H1 (cell line): ENCODE results near the gene SRRM2. TPM values are rescaled to one million over a fixed set of nuclear protein-coding genes. Genes with fewer than 3 reads are reported as not detected.
A peak's percentile ranks its signal among the peaks of the same experiment; 100 is the strongest.

ENCODE experiments used
- CTCF ChIA-PET: fragments of 300-600 bp; sonication (Branson Sonifier 250); formaldehyde crosslinking; loops from one replicate; lab custom pipeline; 2021; ENCODE audit not compliant: partially characterized antibody; lab: Charles Lee
- POLR2A ChIA-PET: fragments of 300-600 bp; sonication (Branson Sonifier 250); formaldehyde crosslinking; loops from one replicate; lab custom pipeline; 2021; ENCODE audit warnings: inconsistent platforms; ENCODE audit not compliant: partially characterized antibody; lab: Charles Lee
- DNase-seq, 2 experiments: peaks; one replicate each; pipeline versions ENCODE4 v3.0.0 to v3.0.0-alpha.2; 2010 to 2022; ENCODE audit warnings: low spot score in 2 of 2, low read depth in 1 of 2, mixed read lengths in 1 of 2
- FAIRE-seq: peaks from 2 replicates; lab custom pipeline; 2011; peaks lifted over from hg19 to GRCh38; lab: Jason Lieb, UNC
- H2AFZ ChIP-seq: 2 replicates; pipeline ENCODE4 v1.8.1; 2012; ENCODE audit warnings: low read length, inconsistent platforms
- H2AK5ac ChIP-seq: 2 replicates; pipeline ENCODE4 v1.6.1; 2013; ENCODE audit warnings: low read depth, low read length
- H2BK120ac ChIP-seq: replicated peaks from 2 replicates; pipeline ENCODE3; 2013; ENCODE audit warnings: low read depth, low read length, inconsistent platforms
- H2BK12ac ChIP-seq: 2 replicates; pipeline ENCODE4 v1.6.1; 2013; ENCODE audit warnings: low read depth, low read length
- H2BK15ac ChIP-seq: 2 replicates; pipeline ENCODE4 v1.6.1; 2013; ENCODE audit warnings: low read length
- H2BK20ac ChIP-seq: 2 replicates; pipeline ENCODE4 v1.6.1; 2013; ENCODE audit warnings: low read length
- H2BK5ac ChIP-seq: 2 replicates; pipeline ENCODE4 v1.6.1; 2013; ENCODE audit warnings: low read depth, low read length
- H3K14ac ChIP-seq: 2 replicates; pipeline ENCODE4 v1.6.1; 2013; ENCODE audit warnings: inconsistent platforms; ENCODE audit not compliant: insufficient read length
- H3K18ac ChIP-seq: 2 replicates; pipeline ENCODE4 v1.6.1; 2013; ENCODE audit warnings: low read length; ENCODE audit errors: extremely low read depth
- H3K23ac ChIP-seq: 2 replicates; pipeline ENCODE4 v1.6.1; 2013; ENCODE audit warnings: inconsistent platforms; ENCODE audit not compliant: insufficient read length
- H3K23me2 ChIP-seq: 2 replicates; pipeline ENCODE4 v1.6.1; 2013; ENCODE audit warnings: low read depth, low read length
- H3K27ac ChIP-seq: 2 replicates; pipeline ENCODE4 v1.6.1; 2011; ENCODE audit warnings: low read depth, low read length, inconsistent platforms
- H3K27me3 ChIP-seq, 4 experiments: replicated peaks in 1 of 4; 1 replicate in 1 of 4; 2 replicates in 3 of 4; pipeline versions ENCODE4 v1.6.1 to v1.8.1; 2011 to 2013; ENCODE audit warnings: low read length in 3 of 4, mild to moderate bottlenecking in 3 of 4, inconsistent platforms in 2 of 4, mixed read lengths in 2 of 4, moderate library complexity in 1 of 4; ENCODE audit not compliant: control insufficient read depth in 3 of 4, insufficient read depth in 3 of 4; ENCODE audit errors: extremely low read depth in 1 of 4
- H3K36me3 ChIP-seq, 4 experiments: 2 replicates each; pipeline versions ENCODE4 v1.6.1 to v1.8.1; 2011 to 2013; ENCODE audit warnings: mild to moderate bottlenecking in 4 of 4, low read length in 3 of 4, moderate library complexity in 2 of 4, control low read depth in 1 of 4, inconsistent platforms in 1 of 4; ENCODE audit not compliant: insufficient read depth in 4 of 4, control insufficient read depth in 2 of 4
- H3K4ac ChIP-seq: replicated peaks from 2 replicates; pipeline ENCODE3; 2013; ENCODE audit warnings: low read length, low read depth, mixed read lengths, inconsistent platforms; ENCODE audit not compliant: insufficient read length
- H3K4me1 ChIP-seq, 4 experiments: replicated peaks in 1 of 4; 1 replicate in 1 of 4; 2 replicates in 3 of 4; pipeline versions ENCODE4 v1.6.1 to v1.8.1; 2011 to 2013; ENCODE audit warnings: low read length in 3 of 4, inconsistent platforms in 2 of 4, mixed read lengths in 1 of 4; ENCODE audit not compliant: insufficient read depth in 4 of 4, control insufficient read depth in 3 of 4
- H3K4me2 ChIP-seq, 2 experiments: 2 replicates each; pipeline versions ENCODE4 v1.6.1 to v1.8.1; 2011 to 2013; ENCODE audit warnings: low read depth in 2 of 2, low read length in 2 of 2, control low read depth in 1 of 2, inconsistent platforms in 1 of 2, mild to moderate bottlenecking in 1 of 2; ENCODE audit not compliant: insufficient read depth in 1 of 2
- H3K4me3 ChIP-seq, 4 experiments: fragments of 200-600, 300-600 bp in 1 of 4; sonication (generic), shearing (Covaris generic), sonication (Bioruptor Twin) in 1 of 4; 2 replicates each; pipeline versions ENCODE4 v1.5.1 to v1.8.1; 2011 to 2016; ENCODE audit warnings: low read length in 4 of 4, low read depth in 3 of 4, control low read depth in 2 of 4, inconsistent platforms in 2 of 4, mild to moderate bottlenecking in 2 of 4, mixed read lengths in 1 of 4, moderate library complexity in 1 of 4; ENCODE audit not compliant: insufficient read depth in 2 of 4; ENCODE audit errors: extremely low read depth in 1 of 4
- H3K56ac ChIP-seq: replicated peaks from 2 replicates; pipeline ENCODE3; 2013; ENCODE audit warnings: low read depth, mild to moderate bottlenecking, mixed read lengths, low read length, inconsistent platforms; ENCODE audit not compliant: insufficient read length
- H3K79me1 ChIP-seq: 2 replicates; pipeline ENCODE4 v1.6.1; 2013; ENCODE audit warnings: low read depth, low read length, control low read depth
- H3K79me2 ChIP-seq, 2 experiments: 2 replicates each; pipeline versions ENCODE4 v1.6.1 to v1.8.1; 2012 to 2013; ENCODE audit warnings: low read length in 2 of 2, mild to moderate bottlenecking in 2 of 2, inconsistent platforms in 1 of 2; ENCODE audit not compliant: insufficient read depth in 2 of 2, control insufficient read depth in 1 of 2
- H3K9ac ChIP-seq, 4 experiments: replicated peaks in 1 of 4; 1 replicate in 1 of 4; 2 replicates in 3 of 4; pipeline versions ENCODE4 v1.6.1 to v1.8.1; 2011 to 2013; ENCODE audit warnings: low read depth in 3 of 4, low read length in 3 of 4, control low read depth in 2 of 4, mild to moderate bottlenecking in 2 of 4, moderate library complexity in 2 of 4, inconsistent platforms in 1 of 4; ENCODE audit errors: extremely low read depth in 1 of 4
- H3K9me3 ChIP-seq, 2 experiments: 2 replicates each; pipeline versions ENCODE4 v1.6.1 to v1.8.1; 2012 to 2013; ENCODE audit warnings: mild to moderate bottlenecking in 2 of 2, moderate library complexity in 2 of 2, control low read depth in 1 of 2, inconsistent platforms in 1 of 2, low read depth in 1 of 2, low read length in 1 of 2, mixed read lengths in 1 of 2; ENCODE audit not compliant: insufficient read depth in 2 of 2
- H4K20me1 ChIP-seq, 2 experiments: replicated peaks in 1 of 2; 2 replicates each; pipeline versions ENCODE3 to v1.8.1; 2011 to 2013; ENCODE audit warnings: inconsistent platforms in 2 of 2, low read length in 2 of 2, mild to moderate bottlenecking in 1 of 2; ENCODE audit not compliant: insufficient read depth in 2 of 2, control insufficient read depth in 1 of 2
- H4K5ac ChIP-seq: 2 replicates; pipeline ENCODE4 v1.6.1; 2013; ENCODE audit warnings: low read length, low read depth, mixed read lengths, inconsistent platforms; ENCODE audit not compliant: insufficient read length
- H4K8ac ChIP-seq: 2 replicates; pipeline ENCODE4 v1.8.0; 2013; ENCODE audit warnings: mild to moderate bottlenecking, moderate library complexity, low read length, inconsistent platforms; ENCODE audit not compliant: insufficient read depth; ENCODE audit errors: extremely low read depth
- H4K91ac ChIP-seq: replicated peaks from 2 replicates; pipeline ENCODE3; 2013; ENCODE audit warnings: low read length, mixed read lengths, inconsistent platforms; ENCODE audit not compliant: insufficient read length
- POLR2AphosphoS5 ChIP-seq: IDR thresholded peaks from 2 replicates; pipeline ENCODE4 v1.6.1; 2011; ENCODE audit warnings: low read depth, low read length
- USF2 ChIP-seq: IDR thresholded peaks from 2 replicates; pipeline ENCODE4 v1.6.1; 2011; ENCODE audit warnings: low read length, improper control_type of control experiment
- WGBS, 2 experiments: shearing (Covaris generic) in 1 of 2; methylation state at CpG; one replicate each; pipeline versions ENCODE4 v1.1.6 to v1.1.7; 2013 to 2015; ENCODE audit warnings: low lambda C conversion rate in 2 of 2, mixed read lengths in 2 of 2, inconsistent platforms in 1 of 2, low coverage in 1 of 2, missing lambda C conversion rate in 1 of 2; ENCODE audit not compliant: insufficient replicate concordance in 2 of 2, insufficient coverage in 1 of 2, insufficient read length in 1 of 2; ENCODE audit errors: extremely low coverage in 1 of 2, missing lambda C conversion rate in 1 of 2; 5-methylcytosine and 5-hydroxymethylcytosine counted together
- polyA plus RNA-seq, 7 experiments: library from polyadenylated mRNA; depleted of rRNA in 3 of 7; stranded (reverse) in 5 of 7; unstranded in 2 of 7; fragments of >200 nt in 5 of 7; fragments of 200-250 nt in 2 of 7; gene quantifications; 1 replicate in 5 of 7; 2 replicates in 1 of 7; 4 replicates in 1 of 7; pipeline versions ENCODE4 v1.2.1 to v1.2.3, GENCODE V29; 2011 to 2013; ENCODE audit warnings: missing spikeins in 2 of 7, mixed read lengths in 2 of 7
- total RNA-seq: library from RNA; stranded (reverse); fragmentation: NEBNext Ultra II Directional; extraction: Animal tissue kit (Norgen Biotek cat#: 25700); gene quantifications from 2 replicates; pipeline ENCODE4 v1.2.1, GENCODE V29; 2021

Gene SRRM2
- total and polyA plus RNA-seq, 2 of the 8 experiments (the other 6 are each of a cell fraction or from before 2014, with no cell fraction given), result 300 to 579 TPM

DNA sequence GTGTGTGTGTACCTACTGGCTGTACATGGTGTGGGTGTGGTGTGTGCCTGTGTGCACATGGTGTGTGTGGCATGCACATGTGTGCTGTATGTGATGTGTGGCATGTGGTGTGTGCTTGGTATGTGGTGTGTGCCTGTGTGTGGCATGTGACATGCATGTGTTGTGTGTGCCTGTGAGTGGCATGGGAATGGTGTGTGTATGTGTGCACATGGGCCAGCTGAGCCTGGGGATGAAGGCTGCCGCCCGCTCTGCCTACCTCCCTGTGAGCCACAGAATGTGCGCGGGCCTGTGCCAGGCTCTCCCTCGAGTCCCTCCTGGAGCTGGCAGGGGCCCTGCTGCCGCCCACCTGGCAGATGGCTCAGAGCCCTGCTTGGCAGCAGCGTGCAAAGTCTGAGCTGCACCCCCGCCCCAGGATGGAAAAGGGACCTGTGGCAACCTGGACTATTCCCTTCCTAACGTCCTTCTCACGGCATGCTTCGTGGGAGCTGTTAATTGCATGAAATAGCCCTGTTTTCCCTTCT lies 41.7 kb upstream of the SRRM2 start:
- H3K36me3 ChIP-seq, result peaks cover 4 to 12% (median 9%) of the 10 kb centered on the region in 4 experiments; a peak in 5 of 8 replicates
- CTCF ChIA-PET, result no interaction called here
- H3K4me2 ChIP-seq, result no peak overlapping the region
- H3K27me3 ChIP-seq, result no peaks in the 10 kb centered on the region; a peak in 1 of 7 replicates
- POLR2A ChIA-PET, result interaction anchor here (1.0 to 3.4 kb wide), 4 partner anchors 8 to 41 kb away, joined by 3 to 9 read pairs (median 4); partner anchors contain the start of genes PRSS27 and SRRM2
- H2BK15ac ChIP-seq, result no peak overlapping the region
- H3K4me3 ChIP-seq, result no peak overlapping the region
- peak overlapping the region; percentile 18; the same call in 1 of the 2 replicates for H2BK5ac ChIP-seq
- H3K79me1 ChIP-seq, result no peaks in the 10 kb centered on the region
- H3K9me3 ChIP-seq, result no peaks in the 10 kb centered on the region
- H3K18ac ChIP-seq, result no peak overlapping the region
- H3K4ac ChIP-seq, result no peak overlapping the region
- H3K56ac ChIP-seq, result no peak overlapping the region
- H3K23ac ChIP-seq, result no peak overlapping the region
- no peak overlapping the region for H4K8ac ChIP-seq
- no peak overlapping the region for H3K9ac ChIP-seq
- H2BK20ac ChIP-seq, result no peak overlapping the region
- H3K79me2 ChIP-seq, result no peaks in the 10 kb centered on the region
- H3K14ac ChIP-seq, result no peak overlapping the region
- no peak overlapping the region for H2BK120ac ChIP-seq
- no peak overlapping the region for H3K27ac ChIP-seq
- no peak overlapping the region for H4K5ac ChIP-seq
- H2AFZ ChIP-seq, result no peak overlapping the region
- WGBS, 2 experiments, result 86% methylated on average over 11 of the region's 11 CpGs; no CpG with 5 or more reads in 1 of the 2 experiments
- H4K20me1 ChIP-seq, result peaks cover 4 to 19% of the 10 kb centered on the region in 2 experiments
- no peak for DNase-seq
- H2AK5ac ChIP-seq, result peak overlapping the region; percentile 70; the same call in 1 of the 2 replicates
- peak overlapping the region; percentile 77; the same call in 1 of the 2 replicates for H2BK12ac ChIP-seq
- H3K23me2 ChIP-seq, result peaks cover 2% of the 10 kb centered on the region; the same call in 1 of the 2 replicates
- no peak overlapping the region for H4K91ac ChIP-seq
- FAIRE-seq, result no peak
- peaks cover 0 to 2% (median 1%) of the 10 kb centered on the region in 4 experiments; a peak in 3 of 7 replicates for H3K4me1 ChIP-seq
- TF ChIP-seq POLR2AphosphoS5, result peak; percentile 43; the same call in 1 of the 2 replicates
- TF ChIP-seq USF2, result no peak
